Measurements from ENCODE around the gene NACAD. TPM values are rescaled to one million over a fixed set of nuclear protein-coding genes. Genes with fewer than 3 reads are reported as not detected.

The NACAD gene
- polyA plus RNA-seq, 1 experiment = 0.54 TPM

DNA sequence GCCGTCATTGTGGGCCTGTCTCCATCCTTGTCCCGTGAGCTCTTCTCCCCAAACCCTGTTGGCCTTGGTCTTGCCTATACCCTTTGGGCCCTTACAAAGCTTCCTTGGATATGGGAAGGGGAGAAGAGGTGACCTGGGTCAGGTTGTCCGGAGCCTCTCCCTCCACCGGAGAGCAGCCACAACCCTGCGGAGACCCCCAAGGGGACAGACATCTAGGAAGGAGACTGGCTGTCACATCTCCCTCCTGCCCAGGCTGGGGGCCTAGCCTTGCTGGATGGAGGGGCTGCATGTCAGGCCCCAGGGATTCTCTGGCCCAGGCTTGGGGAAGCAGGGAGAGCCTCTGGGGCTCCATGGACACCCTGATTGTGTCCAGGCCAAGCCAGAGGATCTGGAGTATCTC lies 11.8 kb downstream of the NACAD start:
- ChIA-PET CTCF (no interaction called here), POLR2A (no interaction called here)
- peaks cover 33% of the 10 kb centered on the region for H3K36me3 ChIP-seq (ENCODE audit: control insufficient read depth, insufficient read depth, low read length)
- H3K4me3 ChIP-seq (ENCODE audit: low read depth, low read length) = no peak overlapping the region
- H3K27me3 ChIP-seq (ENCODE audit: control insufficient read depth, insufficient read depth, low read length) = no peaks in the 10 kb centered on the region
- TF ChIP-seq, protein P1, sequence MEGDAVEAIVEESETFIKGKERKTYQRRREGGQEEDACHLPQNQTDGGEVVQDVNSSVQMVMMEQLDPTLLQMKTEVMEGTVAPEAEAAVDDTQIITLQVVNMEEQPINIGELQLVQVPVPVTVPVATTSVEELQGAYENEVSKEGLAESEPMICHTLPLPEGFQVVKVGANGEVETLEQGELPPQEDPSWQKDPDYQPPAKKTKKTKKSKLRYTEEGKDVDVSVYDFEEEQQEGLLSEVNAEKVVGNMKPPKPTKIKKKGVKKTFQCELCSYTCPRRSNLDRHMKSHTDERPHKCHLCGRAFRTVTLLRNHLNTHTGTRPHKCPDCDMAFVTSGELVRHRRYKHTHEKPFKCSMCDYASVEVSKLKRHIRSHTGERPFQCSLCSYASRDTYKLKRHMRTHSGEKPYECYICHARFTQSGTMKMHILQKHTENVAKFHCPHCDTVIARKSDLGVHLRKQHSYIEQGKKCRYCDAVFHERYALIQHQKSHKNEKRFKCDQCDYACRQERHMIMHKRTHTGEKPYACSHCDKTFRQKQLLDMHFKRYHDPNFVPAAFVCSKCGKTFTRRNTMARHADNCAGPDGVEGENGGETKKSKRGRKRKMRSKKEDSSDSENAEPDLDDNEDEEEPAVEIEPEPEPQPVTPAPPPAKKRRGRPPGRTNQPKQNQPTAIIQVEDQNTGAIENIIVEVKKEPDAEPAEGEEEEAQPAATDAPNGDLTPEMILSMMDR (IDR thresholded peaks at IDR 0.05; ENCODE audit: insufficient read depth, low read depth, low read length) = no peak
- DNase-seq (ENCODE audit: low read depth) = no peak

DNA sequence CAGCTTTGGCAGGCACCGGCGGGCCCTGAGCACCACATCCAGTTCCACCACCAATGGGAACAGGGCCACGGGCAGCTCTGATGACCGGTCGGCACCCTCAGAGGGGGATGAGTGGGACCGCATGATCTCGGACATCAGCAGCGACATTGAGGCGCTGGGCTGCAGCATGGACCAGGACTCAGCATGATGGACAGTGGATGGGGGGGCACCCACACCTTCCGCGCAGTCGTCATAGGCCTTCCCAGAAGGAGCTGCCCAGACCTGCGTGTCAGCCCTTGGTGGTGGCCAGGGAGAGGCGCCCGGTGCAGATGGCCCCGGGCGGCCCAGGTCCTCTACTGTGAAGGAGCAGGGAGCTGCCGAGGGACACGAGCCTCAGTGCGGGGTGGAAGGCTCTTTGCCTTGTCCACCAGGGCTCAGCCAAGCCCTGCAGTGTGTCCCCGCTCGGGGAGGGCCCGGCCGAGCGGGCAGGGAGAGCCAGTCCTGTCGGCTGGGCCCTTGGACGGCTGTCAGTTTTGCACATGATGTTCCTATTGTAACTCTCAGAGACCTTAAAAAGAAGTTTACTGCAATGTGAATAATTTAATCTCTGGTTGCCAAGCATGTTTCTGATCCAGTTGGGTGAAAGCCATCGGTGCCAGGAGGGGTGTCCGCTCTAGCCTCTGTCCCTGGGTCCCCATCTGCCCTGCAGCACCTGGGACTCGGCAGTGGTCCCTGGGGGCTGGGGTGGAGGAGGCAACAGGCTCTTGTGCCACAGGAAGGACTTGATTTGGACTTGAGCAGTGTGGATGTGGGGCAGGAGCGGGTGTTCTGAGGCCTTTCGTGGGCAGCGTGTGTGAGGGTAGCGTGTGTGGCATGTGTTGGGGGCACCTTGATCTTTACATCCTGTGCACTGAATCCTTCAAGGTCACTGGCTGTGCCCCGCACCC lies 12.6 kb downstream of the NACAD start:
- DNase-seq (ENCODE audit: low read depth) = no peak
- H3K36me3 ChIP-seq (ENCODE audit: control insufficient read depth, insufficient read depth, low read length) = peaks cover 32% of the 10 kb centered on the region
- no peak overlapping the region for H3K4me3 ChIP-seq (ENCODE audit: low read depth, low read length)
- CTCF ChIA-PET = no interaction called here
- no peaks in the 10 kb centered on the region for H3K27me3 ChIP-seq (ENCODE audit: control insufficient read depth, insufficient read depth, low read length)
- TF ChIP-seq, protein P1 (IDR thresholded peaks at IDR 0.05; ENCODE audit: insufficient read depth, low read depth, low read length) = no peak
- POLR2A ChIA-PET = no interaction called here

DNA sequence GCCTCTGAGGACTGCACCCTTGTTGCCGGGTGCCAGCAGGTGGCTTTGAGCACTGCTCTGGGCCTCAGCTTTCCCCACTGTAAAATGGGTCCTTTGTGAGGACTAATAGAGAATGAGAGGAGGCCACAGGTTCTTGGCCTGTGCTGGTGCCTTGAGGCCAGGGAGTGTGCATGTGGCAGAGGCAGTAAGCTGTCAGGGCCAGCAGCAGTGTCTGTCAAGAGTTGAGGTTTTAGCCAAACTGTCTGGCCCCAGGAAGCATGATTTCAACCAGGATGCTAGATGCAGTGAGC lies 13.5 kb downstream of the NACAD start:
- DNase-seq (ENCODE audit: low read depth) = no peak
- Histone ChIP-seq H3K36me3 (ENCODE audit: control insufficient read depth, insufficient read depth, low read length) (peaks cover 32% of the 10 kb centered on the region), H3K4me3 (ENCODE audit: low read depth, low read length) (no peak overlapping the region), H3K27me3 (ENCODE audit: control insufficient read depth, insufficient read depth, low read length) (no peaks in the 10 kb centered on the region)
- CTCF ChIA-PET = no interaction called here
- TF ChIP-seq, protein P1 (IDR thresholded peaks at IDR 0.05; ENCODE audit: insufficient read depth, low read depth, low read length) = no peak
- POLR2A ChIA-PET = no interaction called here

DNA sequence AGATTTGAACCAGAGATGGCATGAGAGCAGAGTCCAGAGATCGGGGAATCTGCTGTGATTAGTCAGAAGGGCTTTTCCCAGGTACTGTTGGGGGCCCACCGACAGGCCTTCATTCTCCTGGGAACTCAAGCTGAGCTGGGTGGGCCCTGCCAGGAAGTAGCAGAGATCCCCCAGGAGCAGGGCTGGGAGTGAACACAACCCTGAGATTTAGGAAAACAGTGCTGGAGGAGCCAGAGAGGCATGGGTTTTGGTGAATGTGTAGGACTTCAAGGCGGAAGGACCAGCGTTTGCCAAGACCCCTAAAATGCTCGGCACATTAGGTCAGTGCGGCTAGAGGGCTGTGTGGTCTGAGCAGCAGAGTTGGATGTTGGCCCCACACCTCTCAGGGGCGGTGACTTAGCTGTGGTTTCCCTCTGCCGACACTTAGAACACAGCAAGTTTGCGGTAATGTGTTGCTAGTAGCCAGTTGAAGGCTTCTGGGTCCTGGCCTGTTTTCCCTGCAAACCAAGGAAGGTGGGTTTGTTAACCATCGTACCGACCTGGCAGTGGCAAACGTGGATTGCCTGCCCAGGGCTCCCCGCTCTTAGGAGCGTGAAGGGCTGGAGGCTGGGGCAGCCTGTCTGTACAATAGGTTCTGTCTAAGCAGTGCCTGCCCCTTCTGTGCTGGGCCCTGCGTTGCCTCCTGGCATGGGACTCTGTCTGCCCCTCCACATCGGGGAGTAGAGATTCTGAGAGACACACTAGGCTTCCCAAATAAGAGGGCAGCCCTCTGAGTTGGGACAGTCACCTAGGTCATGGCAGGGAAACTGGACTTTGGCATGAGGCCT lies 14.0 kb downstream of the NACAD start:
- H3K36me3 ChIP-seq (ENCODE audit: control insufficient read depth, insufficient read depth, low read length) = peaks cover 34% of the 10 kb centered on the region
- TF ChIP-seq, protein P1 (IDR thresholded peaks at IDR 0.05; ENCODE audit: insufficient read depth, low read depth, low read length) = no peak
- ChIA-PET CTCF (no interaction called here), POLR2A (no interaction called here)
- no peaks in the 10 kb centered on the region for H3K27me3 ChIP-seq (ENCODE audit: control insufficient read depth, insufficient read depth, low read length)
- DNase-seq (ENCODE audit: low read depth) = no peak
- no peak overlapping the region for H3K4me3 ChIP-seq (ENCODE audit: low read depth, low read length)

DNA sequence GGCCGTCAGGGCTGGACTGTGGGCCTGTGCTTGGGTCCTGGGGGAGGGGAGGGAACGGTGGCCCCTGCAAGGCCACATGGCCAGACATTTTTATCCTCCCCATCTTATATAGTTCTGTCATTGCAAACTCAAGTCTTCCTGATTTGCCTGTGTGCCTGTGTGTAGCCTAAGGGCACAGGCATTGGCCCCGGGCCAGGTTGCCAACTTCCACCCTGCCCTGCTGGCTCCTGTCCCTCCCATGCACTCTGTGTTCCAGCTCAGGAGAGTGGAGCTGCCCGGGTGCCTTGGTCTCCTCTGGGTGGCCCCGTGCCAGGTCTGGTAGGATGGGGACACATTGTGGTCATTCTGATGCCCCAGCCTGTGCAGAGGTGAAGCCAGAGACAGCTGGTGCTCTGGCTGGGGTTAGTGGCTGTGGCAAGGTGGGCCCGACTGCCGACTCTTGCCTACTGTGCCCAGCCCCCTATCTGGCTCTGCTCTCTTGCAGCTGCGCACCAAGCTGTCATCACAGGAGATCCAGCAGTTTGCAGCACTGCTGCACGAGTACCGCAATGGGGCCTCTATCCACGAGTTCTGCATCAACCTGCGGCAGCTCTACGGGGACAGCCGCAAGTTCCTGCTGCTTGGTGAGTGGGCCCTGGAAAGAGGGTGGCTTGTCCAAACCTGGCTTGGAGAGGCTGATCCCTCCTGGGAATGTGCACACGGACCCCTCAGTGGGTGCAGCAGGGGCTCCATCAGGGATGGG lies 14.8 kb downstream of the NACAD start:
- peaks cover 36% of the 10 kb centered on the region for H3K36me3 ChIP-seq (ENCODE audit: control insufficient read depth, insufficient read depth, low read length)
- no peak overlapping the region for H3K4me3 ChIP-seq (ENCODE audit: low read depth, low read length)
- CTCF ChIA-PET = interaction anchor here (0.9 kb wide), 1 partner anchor 80 kb away, joined by 3 read pairs; no protein-coding TSS in a partner anchor
- no peak for DNase-seq (ENCODE audit: low read depth)
- TF ChIP-seq, protein P1 (IDR thresholded peaks at IDR 0.05; ENCODE audit: insufficient read depth, low read depth, low read length) = no peak
- POLR2A ChIA-PET = no interaction called here
- H3K27me3 ChIP-seq (ENCODE audit: control insufficient read depth, insufficient read depth, low read length) = no peaks in the 10 kb centered on the region
